HG03565 (cell line): ENCODE data around the gene PCDHB10.
"Not testable (repeated sequence)": the region's sequence is repeated elsewhere in the genome, so short reads cannot be mapped to it uniquely, and the experiment has no call there.

Experiments
- ATAC-seq: cut with Tn5 transposase; IDR thresholded peaks from one replicate; pipeline ENCODE4 v1.9.1; 2021; ENCODE audit warnings: mild to moderate bottlenecking, moderate library complexity; ENCODE audit not compliant: unreplicated experiment

The PCDHB10 gene

DNA sequence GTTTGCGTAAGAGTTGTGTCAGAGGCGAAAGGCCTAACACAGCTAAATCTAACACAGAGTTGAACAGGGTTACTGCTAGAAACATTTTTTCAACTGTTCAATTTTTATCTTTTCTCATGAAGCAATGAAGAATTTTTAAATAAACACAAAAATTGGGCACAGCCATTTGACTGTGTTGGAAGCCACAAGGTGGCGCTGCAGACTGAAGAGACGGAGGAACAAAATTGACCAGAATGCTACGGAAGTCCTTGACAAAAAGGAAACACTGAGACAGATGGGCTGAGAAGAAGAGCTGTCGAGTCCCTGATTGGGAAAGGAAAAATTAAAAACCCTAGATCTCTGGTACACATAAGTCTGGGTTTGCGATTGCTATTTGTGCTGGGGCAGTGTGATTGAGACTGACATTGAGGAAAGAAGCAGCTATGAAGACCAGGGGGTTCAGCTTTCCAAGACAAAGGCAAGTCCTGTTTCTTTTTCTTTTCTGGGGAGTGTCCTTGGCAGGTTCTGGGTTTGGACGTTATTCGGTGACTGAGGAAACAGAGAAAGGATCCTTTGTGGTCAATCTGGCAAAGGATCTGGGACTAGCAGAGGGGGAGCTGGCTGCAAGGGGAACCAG is 5.1 kb upstream of the PCDHB10 start, which contains the start of gene PCDHB9:
PCDHB9 (plus strand) TSS at position 265 of the 616 bp plus-strand sequence; CDS start at position 423, 158 bp downstream.
- ATAC-seq: no peak

DNA sequence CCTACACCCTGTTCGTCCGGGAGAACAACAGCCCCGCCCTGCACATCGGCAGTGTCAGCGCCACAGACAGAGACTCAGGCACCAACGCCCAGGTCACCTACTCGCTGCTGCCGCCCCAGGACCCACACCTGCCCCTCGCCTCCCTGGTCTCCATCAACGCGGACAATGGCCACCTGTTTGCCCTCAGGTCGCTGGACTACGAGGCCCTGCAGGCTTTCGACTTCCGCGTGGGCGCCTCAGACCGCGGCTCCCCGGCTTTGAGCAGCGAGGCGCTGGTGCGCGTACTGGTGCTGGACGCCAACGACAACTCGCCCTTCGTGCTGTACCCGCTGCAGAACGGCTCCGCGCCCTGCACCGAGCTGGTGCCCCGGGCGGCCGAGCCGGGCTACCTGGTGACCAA is 3.5 kb upstream of the PCDHB10 start:
- ATAC-seq: not testable (repeated sequence)

DNA sequence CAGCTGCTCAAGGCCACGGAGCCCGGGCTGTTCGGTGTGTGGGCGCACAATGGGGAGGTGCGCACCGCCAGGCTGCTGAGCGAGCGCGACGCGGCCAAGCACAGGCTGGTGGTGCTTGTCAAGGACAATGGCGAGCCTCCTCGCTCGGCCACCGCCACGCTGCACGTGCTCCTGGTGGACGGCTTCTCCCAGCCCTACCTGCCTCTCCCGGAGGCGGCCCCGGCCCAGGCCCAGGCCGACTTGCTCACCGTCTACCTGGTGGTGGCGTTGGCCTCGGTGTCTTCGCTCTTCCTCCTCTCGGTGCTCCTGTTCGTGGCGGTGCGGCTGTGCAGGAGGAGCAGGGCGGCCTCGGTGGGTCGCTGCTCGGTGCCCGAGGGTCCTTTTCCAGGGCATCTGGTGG is 3.0 kb upstream of the PCDHB10 start:
- ATAC-seq: not testable (repeated sequence)

DNA sequence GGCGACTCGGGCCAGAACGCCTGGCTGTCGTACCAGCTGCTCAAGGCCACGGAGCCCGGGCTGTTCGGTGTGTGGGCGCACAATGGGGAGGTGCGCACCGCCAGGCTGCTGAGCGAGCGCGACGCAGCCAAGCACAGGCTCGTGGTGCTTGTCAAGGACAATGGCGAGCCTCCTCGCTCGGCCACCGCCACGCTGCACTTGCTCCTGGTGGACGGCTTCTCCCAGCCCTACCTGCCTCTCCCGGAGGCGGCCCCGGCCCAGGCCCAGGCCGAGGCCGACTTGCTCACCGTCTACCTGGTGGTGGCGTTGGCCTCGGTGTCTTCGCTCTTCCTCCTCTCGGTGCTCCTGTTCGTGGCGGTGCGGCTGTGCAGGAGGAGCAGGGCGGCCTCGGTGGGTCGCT is 2.2 kb downstream of the PCDHB10 start:
- not testable (repeated sequence) for ATAC-seq

DNA sequence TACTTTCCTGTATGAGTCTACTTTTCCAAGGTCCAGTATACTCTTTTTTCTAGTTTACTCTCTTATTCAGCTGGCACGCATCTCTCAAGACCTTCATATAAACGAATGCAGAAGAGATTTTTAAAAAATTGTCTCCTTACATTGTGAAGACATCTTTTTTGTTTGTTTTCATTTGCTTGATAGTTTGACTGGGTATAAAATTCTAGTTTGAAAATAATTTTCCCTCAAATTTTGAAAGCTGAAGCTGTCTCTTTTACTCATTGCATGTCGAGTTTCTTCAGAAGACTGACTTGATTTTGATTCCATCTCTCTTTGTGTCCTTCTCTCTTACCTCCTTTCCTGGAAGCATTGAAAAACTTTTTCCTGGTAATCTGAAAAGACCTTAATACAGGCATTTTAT is 4.2 kb downstream of the PCDHB10 start:
- ATAC-seq: no peak

DNA sequence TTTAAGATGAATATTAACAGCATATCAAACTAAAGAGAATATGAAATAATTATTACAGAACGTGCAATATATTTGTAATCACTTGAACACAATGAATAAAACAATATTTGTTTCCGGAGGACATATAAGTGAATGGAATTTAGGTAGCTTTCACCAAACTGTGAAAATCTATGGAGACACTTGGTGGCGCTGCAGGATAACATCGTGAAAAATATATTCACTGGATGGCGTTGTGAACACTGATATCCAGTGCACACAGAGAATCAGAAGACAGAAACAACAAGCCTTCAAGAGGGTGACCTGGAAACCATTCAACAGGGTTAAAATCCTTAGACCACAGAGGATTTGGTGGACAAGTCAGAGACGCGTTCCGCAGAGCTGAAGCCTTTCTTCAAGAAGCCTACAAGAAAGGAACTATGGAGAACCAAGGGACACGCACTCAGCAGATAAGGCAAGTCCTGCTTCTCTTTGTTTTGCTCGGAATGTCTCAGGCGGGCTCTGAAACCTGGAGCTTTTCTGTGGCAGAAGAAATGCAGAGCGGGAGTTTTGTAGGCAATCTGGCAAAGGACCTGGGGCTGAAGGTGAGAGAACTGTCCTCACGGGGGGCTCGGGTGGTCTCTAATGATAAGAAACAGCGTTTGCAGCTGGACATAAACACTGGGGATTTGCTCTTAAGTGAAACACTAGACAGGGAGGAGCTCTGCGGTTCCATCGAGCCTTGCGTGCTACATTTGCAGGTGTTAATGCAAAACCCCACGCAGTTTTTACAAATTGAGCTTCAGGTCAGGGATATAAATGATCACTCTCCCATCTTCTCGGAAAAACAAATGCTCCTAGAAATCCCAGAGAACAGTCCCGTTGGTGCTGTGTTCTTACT is 7.4 kb downstream of the PCDHB10 start, which contains the start of gene PCDHB11:
PCDHB11 (plus strand) TSS at position 269 of the 877 bp plus-strand sequence; CDS start at position 417, 148 bp downstream.
- ATAC-seq: no peak

DNA sequence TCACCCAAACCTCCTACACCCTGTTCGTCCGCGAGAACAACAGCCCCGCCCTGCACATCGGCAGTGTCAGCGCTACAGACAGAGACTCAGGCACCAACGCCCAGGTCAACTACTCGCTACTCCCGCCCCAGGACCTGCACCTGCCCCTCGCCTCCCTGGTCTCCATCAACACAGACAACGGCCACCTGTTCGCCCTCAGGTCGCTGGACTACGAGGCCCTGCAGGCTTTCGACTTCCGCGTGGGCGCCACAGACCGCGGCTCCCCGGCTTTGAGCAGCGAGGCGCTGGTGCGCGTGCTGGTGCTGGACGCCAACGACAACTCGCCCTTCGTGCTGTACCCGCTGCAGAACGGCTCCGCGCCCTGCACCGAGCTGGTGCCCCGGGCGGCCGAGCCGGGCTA is 9.0 kb downstream of the PCDHB10 start:
- not testable (repeated sequence) for ATAC-seq

DNA sequence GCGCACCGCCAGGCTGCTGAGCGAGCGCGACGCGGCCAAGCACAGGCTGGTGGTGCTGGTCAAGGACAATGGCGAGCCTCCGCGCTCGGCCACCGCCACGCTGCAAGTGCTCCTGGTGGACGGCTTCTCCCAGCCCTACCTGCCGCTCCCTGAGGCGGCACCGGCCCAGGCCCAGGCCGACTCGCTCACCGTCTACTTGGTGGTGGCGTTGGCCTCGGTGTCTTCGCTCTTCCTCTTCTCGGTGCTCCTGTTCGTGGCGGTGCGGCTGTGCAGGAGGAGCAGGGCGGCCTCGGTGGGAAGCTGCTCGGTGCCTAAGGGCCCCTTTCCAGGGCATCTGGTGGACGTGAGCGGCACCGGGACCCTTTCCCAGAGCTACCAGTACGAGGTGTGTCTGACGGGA is 9.5 kb downstream of the PCDHB10 start:
- not testable (repeated sequence) for ATAC-seq

DNA sequence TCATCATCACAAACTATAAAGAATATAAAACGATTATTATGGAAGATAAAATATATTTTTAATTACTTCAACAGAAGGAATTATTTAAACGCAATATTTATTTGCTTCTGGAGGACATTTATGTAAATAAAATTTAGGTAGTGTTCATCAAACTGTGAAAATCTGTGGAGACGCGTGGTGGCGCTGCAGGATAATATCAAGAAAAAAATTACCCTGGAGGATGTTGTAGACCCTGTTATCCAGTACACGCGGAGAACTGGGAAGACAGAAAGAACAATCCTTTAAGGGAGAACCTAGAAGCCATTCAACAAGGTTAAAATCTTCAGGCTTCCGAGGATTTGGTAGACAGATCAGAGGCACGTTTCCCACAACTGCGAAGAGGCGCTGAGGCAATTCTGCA is 16.3 kb downstream of the PCDHB10 start, which contains the start of gene PCDHB12:
PCDHB12 (plus strand) TSS at position 242 of the 400 bp plus-strand sequence. CDS start 189 bp downstream, outside the sequence.
- ATAC-seq: no peak

DNA sequence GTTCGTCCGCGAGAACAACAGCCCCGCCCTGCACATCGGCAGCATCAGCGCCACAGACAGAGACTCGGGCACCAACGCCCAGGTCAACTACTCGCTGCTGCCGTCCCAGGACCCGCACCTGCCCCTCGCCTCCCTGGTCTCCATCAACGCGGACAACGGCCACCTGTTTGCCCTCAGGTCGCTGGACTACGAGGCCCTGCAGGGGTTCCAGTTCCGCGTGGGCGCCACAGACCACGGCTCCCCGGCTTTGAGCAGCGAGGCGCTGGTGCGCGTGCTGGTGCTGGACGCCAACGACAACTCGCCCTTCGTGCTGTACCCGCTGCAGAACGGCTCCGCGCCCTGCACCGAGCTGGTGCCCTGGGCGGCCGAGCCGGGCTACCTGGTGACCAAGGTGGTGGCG is 18.1 kb downstream of the PCDHB10 start:
- ATAC-seq: not testable (repeated sequence)

DNA sequence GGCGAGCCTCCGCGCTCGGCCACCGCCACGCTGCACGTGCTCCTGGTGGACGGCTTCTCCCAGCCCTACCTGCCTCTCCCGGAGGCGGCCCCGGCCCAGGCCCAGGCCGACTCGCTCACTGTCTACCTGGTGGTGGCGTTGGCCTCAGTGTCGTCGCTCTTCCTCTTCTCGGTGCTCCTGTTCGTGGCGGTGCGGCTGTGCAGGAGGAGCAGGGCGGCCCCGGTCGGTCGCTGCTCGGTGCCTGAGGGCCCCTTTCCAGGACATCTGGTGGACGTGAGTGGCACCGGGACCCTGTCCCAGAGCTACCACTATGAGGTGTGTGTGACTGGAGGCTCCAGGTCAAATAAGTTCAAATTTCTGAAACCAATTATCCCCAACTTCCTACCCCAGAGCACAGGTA is 18.7 kb downstream of the PCDHB10 start:
- not testable (repeated sequence) for ATAC-seq

DNA sequence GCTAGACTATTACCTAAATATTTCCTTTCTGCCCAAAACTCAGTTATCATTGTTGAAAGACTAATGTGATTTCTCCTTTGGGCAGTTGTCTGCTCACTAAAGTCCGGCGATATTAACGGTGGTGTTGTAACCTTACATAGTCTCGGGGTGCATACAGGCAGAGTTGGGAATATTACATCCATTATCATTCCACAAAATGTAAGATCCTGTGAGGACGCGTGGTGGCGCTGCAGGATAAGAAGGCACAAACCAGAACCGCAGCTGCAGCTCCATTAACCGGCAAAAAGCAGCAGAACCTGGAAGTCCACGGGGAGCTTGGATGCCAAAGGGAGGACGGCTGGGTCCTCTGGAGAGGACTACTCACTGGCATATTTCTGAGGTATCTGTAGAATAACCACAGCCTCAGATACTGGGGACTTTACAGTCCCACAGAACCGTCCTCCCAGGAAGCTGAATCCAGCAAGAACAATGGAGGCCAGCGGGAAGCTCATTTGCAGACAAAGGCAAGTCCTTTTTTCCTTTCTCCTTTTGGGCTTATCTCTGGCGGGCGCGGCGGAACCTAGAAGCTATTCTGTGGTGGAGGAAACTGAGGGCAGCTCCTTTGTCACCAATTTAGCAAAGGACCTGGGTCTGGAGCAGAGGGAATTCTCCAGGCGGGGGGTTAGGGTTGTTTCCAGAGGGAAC is 21.6 kb downstream of the PCDHB10 start, which contains the start of gene PCDHB13:
PCDHB13 (plus strand) TSS at position 264 of the 684 bp plus-strand sequence; CDS start at position 469, 205 bp downstream.
- ATAC-seq: not testable (repeated sequence)

DNA sequence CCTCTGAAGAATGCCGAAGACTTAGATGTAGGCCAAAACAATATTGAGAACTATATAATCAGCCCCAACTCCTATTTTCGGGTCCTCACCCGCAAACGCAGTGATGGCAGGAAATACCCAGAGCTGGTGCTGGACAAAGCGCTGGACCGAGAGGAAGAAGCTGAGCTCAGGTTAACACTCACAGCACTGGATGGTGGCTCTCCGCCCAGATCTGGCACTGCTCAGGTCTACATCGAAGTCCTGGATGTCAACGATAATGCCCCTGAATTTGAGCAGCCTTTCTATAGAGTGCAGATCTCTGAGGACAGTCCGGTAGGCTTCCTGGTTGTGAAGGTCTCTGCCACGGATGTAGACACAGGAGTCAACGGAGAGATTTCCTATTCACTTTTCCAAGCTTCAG is 22.4 kb downstream of the PCDHB10 start:
- not testable (repeated sequence) for ATAC-seq

DNA sequence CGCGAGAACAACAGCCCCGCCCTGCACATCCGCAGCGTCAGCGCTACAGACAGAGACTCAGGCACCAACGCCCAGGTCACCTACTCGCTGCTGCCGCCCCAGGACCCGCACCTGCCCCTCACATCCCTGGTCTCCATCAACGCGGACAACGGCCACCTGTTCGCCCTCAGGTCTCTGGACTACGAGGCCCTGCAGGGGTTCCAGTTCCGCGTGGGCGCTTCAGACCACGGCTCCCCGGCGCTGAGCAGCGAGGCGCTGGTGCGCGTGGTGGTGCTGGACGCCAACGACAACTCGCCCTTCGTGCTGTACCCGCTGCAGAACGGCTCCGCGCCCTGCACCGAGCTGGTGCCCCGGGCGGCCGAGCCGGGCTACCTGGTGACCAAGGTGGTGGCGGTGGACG is 23.4 kb downstream of the PCDHB10 start:
- ATAC-seq: not testable (repeated sequence)

DNA sequence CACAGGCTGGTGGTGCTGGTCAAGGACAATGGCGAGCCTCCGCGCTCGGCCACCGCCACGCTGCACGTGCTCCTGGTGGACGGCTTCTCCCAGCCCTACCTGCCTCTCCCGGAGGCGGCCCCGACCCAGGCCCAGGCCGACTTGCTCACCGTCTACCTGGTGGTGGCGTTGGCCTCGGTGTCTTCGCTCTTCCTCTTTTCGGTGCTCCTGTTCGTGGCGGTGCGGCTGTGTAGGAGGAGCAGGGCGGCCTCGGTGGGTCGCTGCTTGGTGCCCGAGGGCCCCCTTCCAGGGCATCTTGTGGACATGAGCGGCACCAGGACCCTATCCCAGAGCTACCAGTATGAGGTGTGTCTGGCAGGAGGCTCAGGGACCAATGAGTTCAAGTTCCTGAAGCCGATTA is 23.9 kb downstream of the PCDHB10 start:
- ATAC-seq: not testable (repeated sequence)

DNA sequence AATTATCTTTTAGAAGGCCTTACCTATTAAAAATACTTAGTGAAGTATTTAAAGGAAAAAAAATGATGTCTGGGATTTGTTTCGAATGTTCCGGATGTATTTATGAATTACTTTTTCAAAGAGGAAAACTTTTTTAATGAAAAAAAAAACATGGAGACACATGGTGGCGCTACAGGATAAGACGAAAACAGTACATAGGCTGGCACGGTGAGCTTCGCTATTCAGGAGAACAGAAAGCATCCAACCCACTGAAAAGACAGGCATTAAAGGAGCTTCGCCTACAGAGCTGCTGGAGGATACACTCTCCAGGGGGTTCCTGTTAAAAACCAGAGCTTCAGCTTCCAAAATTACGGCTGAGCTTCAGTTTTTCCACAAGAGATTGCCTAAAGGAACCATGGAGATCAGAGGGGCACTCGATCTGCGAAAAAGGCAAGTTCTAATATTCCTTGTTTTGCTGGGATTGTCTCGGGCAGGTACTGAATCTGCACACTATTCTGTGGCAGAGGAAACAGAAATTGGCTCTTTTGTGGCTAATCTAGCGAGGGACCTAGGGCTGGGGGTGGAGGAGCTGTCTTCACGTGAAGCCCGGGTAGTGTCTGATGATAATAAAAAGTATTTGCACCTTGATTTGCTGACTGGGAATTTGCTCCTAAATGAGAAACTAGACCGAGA is 31.1 kb downstream of the PCDHB10 start, which contains the start of gene PCDHB14:
PCDHB14 (plus strand) TSS at position 232 of the 672 bp plus-strand sequence; CDS start at position 395, 163 bp downstream.
- no peak for ATAC-seq

DNA sequence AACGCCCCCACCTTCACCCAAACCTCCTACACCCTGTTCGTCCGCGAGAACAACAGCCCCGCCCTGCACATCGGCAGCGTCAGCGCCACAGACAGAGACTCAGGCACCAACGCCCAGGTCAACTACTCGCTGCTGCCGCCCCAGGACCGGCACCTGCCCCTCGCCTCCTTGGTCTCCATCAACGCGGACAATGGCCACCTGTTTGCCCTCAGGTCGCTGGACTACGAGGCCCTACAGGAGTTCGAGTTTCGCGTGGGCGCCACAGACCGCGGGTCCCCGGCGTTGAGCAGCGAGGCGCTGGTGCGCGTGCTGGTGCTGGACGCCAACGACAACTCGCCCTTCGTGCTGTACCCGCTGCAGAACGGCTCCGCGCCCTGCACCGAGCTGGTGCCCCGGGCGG is 32.7 kb downstream of the PCDHB10 start:
- not testable (repeated sequence) for ATAC-seq

DNA sequence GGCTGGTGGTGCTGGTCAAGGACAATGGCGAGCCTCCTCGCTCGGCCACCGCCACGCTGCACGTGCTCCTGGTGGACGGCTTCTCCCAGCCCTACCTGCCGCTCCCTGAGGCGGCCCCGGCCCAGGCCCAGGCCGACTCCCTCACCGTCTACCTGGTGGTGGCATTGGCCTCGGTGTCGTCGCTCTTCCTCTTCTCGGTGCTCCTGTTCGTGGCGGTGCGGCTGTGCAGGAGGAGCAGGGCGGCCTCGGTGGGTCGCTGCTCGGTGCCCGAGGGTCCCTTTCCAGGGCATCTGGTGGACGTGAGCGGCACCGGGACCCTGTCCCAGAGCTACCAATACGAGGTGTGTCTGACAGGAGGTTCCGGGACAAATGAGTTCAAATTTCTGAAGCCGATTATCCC is 33.3 kb downstream of the PCDHB10 start:
- ATAC-seq: not testable (repeated sequence)

DNA sequence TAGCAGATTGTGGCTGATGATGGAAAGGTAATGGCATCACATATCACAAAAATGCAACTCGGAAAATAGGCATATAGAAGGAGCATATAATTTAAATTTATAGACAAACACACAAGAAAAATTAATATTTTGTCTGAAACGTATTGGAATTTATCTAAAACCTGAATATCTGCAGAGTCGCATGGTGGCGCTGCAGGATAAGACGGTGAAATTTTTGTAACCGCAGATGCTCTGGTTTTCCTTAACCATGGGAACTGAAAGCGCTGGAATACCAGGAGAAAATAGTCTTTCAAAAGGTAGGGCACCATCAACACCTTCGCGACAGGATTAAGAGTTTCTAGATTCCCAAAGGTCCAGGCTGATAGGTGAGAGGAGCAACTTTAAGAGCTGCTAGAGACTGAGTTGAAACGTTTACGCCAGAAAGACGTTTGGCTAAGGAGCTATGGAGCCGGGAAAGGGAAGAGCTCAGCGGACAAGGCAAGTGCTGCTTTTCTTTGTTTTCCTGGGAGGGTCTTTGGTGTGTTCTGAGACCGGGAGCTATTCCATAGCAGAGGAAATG is 42.0 kb downstream of the PCDHB10 start:
- no peak for ATAC-seq

DNA sequence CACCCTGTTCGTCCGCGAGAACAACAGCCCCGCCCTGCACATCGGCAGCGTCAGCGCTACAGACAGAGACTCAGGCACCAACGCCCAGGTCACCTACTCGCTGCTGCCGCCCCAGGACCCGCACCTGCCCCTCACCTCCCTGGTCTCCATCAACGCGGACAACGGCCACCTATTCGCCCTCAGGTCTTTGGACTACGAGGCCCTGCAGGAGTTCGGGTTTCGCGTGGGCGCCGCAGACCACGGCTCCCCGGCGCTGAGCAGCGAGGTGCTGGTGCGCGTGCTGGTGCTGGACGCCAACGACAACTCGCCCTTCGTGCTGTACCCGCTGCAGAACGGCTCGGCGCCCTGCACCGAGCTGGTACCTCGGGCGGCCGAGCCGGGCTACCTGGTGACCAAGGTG is 43.8 kb downstream of the PCDHB10 start:
- not testable (repeated sequence) for ATAC-seq
